ENCODE data around the gene DCXR.

Gene DCXR

DNA sequence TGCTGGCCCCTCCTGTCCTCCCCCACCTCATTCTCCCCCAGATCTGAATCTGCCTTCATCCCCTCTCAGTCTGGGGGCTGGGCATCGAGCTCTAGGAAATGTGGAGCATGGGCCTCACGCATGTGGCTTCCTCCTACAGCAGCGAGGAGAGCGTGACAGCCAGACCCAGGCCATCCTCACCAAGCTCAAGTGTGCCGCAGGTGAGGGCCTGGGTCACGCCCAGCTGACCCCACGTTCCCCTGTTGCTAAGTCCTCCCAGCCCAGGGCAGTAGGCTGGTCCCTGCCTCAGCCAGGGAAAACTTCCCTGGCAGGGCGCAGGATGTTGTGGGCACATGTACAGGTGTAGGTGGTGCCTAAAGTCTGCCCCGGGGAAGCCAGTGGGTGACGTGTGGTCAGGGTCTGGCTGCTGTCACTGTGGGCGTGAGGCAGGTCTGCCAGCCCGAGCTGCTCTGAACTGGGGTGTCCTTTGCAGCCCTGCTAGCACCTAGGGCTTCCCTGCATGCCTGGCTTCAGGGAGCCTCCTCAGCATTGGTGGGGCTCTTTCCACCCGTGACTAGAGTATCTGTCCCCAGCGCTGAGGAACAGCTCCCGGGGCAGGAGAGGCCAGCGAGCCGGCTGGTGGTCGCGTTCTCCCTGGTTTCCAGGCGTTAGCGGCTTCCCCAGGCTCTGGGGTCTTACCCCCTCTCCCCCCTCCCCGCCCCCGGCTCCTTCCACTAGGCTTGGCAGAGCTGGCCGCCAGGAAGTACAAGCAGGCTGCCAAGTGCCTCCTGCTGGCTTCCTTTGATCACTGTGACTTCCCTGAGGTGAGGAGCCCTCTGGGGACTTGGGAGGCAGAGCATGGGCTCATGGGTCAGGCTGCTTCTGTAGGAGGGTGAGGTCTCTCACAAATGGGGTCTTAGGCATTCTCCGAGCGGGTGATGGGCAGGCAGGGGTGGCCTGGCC is 17.8 kb upstream of the DCXR start:
- DNase-seq (ENCODE audit: low read depth in 2 of 2), result no peak

DNA sequence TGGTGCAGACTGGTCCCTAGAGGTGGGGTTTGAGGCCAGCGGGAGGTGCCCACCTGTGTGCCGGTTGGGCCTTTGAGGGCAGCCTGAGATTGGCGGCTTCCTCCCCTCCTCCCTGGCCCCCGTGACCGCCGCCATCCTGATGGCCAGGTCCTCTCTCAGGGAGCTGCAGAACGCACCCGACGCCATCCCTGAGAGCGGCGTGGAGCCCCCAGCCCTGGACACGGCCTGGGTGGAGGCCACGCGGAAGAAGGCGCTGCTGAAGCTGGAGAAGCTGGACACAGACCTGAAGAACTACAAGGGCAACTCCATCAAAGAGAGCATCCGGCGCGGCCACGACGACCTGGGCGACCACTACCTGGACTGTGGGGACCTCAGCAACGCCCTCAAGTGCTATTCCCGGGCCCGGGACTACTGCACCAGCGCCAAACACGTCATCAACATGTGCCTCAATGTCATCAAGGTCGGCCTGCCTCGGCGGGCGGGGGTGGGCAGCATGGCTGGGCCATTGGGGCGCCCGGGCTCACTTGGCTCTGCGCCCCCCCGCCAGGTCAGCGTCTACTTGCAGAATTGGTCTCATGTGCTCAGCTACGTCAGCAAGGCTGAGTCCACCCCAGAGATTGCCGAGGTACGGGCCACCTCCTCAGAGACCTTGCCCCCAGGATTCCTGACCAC is 17.0 kb upstream of the DCXR start:
- no peak for DNase-seq (ENCODE audit: low read depth in 2 of 2)

DNA sequence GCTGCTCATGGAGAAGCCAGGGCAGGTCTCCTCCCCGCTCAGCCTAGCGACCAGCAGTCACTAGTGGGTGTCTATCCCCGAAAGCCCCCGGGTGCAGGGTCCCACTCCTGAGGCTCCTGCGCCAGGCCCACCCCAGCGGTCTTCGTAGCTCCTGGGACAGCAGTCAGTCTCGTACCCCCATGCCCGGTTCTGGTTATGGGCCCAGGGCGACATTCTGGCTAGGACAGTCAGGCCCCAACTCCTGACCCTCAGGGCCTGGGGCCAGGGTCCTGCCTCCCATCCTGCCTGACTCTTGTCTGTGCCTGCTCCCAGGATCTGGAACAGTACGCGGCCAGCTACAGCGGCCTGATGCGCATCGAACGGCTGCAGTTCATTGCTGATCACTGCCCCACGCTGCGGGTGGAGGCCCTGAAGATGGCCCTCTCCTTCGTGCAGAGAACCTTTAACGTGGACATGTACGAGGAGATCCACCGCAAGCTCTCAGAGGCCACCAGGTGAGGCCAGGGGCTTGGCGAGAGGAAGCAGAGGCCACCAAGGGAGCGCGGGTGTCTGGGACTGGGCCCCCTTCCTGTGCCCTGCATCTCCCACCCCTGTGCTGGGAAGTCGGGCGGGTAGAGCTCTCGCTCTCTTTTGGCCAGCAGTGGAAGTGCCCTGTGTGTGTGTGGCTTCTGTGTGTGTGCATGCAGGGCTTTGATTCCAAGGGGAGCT is 16.2 kb upstream of the DCXR start:
- DNase-seq (ENCODE audit: low read depth in 2 of 2), result no peak

DNA sequence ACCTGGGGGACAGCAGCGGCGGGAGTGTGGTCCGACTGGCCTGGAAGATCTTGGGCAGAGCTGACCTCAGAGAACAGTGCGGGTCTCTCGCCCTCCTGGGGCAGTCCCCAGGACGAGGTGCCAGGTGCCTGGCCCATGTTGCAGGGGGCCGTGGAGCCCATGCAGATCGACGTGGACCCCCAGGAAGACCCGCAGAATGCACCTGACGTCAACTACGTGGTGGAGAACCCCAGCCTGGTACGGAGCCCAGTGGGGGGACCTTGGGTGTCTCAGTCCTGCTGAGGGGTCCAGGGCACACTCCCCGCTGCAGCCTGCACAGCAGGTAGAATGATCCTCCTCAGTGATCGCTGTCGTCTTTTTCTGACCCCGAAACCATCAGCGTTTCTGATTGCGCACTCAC is 15.6 kb upstream of the DCXR start:
- no peak for DNase-seq (ENCODE audit: low read depth in 2 of 2)

DNA sequence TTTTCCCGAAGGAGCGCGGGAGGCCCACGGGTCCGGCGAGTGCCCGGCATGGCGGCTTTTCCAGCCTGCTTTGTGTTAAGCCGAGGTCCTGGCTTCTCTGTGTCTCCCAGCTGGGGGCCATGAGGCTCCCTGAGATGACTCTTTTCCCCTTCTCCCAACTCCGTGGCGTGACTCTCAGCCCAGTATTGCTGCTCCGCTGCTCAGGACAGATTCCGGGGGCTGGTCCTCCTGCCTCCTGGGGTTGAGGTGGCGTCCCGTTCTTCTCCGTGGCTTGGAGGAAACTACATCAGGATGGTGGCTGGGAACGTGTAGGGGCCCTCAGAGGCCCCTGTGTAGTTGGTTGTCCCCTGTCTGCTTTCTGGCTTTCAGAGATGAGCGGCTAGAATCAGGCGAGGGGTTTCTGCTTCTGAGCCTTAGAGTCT is 15.2 kb upstream of the DCXR start:
- no peak for DNase-seq (ENCODE audit: low read depth in 2 of 2)

DNA sequence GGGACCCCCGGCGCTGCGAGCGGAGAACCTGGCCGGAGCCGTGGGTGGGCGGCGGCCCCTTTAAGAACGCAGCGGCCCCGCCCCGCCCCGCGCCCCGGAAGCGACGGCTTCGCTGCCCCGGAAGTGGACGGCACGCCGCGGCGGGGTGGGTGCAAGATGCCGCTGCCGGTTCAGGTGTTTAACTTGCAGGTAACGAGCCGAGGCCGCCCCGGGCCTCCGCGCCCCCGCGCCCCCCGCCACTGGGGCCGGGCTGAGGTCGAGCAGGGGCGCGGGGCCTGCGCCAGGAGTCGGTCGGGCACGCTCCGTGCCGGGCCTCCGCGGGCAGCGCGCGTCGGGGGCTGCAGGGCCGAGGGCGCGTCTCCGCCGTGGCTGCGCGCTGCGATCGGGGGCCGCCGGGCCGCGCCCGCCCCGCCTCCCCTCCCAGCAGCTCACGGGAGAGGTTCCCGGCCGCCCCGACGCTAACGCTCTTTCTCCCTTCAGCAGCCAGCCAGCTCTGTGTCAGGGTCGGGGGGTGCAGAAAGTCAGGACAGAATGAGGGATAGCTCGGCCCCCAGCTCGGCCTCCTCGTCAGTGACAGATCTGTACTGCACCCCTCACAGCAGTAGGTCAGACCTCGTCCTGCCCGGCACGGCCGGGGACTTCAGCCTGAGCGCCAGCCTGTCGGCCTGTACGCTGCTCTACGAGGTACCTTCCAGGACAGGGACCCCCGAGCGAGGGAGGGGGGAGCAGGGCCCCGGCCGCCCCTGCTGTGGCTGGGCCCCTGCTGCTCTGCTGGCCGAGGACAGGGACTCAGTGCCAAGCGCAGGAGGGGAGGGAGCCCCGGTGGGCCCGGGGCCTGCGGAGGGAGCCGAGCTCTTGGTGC is 14.5 kb upstream of the DCXR start, which contains the start of the genes GPS1 and RFNG:
GPS1 (plus strand) TSS at position 123 of the 862 bp plus-strand sequence; CDS start at position 157, 34 bp downstream.
RFNG (minus strand) TSS at position 36 of the 862 bp plus-strand sequence. CDS start 45 bp downstream, outside the sequence.
- peak; percentile 67 to 87 for DNase-seq (ENCODE audit: low read depth in 2 of 2)

DNA sequence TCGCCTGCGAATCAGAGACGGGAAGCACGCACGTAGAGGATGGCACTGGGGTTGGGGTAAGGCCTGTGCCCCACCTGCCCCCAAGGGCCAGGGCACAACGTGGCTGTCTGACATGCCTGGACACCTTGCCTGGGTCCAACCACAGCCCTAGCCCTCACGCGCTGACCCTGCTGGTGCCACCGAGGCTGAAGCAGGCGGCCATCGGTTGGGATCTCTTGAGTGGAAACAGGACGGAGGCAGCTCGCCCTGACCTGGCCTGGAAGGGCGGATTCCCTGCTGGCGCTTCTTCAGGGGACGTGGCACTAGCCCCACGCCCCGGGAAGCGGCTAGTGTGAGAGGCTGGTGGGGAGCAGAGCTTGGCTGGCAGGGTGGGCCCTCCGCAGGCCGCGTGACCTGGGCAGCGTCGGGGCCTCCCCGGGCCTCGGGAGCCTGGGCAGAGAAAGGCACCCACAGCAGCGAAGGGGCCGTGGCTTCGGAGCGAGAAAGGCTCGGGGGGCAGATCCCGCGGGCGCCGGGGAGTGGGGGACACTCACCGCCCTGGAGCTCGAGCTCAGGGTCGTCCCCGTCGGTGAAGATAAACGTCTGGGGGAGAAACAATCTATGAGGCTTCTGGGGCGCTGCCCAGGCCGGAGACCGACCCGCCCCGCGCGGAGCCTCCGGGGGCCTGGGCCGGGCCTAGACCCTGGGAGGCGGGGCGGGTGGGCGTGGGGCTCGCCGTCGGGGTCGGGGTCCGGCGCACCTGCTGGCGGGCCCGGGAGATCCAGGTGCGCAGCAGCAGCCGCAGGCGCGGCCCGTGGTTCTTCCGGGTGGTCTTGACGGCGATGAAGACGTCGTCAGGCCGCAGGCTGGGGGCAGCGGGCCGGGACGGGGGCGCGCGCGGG is 13.5 kb upstream of the DCXR start:
- DNase-seq (ENCODE audit: low read depth in 2 of 2), result no peak

DNA sequence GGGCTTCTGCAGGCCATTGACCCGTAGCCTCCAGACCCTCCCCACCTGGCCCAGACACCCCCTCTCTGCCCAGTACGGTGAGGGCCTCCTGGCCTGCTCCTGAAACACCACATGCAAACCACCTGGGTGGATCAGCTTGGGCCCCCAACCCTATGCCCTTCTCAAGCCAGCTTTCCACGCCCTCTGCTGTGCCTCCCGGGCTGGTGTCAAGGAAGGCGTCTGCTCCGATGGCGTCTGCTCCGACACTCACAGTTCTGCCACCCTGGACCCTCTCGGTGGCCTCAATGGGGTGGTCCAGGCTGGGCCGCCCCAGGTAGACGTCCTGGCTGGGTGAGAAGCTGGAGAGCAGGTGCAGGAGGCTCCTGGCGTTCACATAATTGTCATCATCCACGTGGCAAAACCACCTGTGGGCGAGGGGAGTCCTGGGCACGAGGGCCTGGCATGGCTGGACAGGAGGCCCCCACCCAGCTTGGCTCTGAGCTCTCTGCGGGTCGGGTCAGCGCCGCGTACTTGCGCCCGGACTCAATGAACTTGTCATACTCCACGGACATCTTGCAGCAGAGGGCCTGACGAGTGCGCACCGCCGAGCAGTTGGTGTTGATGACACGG is 12.8 kb upstream of the DCXR start:
- DNase-seq (ENCODE audit: low read depth in 2 of 2), result no peak

DNA sequence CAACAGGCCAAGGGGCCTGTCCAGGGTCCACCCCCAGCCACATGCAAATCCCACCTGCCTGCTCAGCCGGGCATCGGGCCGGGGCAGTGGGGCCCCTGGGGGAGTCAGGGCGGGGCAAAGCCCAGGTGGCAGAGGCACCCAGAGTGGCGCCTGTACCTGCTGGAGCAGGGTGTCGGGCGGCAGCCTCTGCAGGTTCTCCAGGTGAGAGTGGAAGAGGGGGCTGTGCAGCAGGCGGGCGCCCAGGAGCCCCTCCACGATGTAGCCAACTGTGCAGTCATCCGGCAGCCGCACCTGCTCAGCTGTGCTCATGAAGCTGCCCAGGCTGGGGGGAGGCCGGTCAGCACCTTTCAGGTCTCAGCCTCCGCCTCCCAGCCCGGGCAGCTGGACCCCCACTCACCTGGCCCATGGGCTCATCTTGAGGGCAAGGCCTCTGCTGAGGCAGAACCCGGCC is 12.0 kb upstream of the DCXR start:
- no peak for DNase-seq (ENCODE audit: low read depth in 2 of 2)

DNA sequence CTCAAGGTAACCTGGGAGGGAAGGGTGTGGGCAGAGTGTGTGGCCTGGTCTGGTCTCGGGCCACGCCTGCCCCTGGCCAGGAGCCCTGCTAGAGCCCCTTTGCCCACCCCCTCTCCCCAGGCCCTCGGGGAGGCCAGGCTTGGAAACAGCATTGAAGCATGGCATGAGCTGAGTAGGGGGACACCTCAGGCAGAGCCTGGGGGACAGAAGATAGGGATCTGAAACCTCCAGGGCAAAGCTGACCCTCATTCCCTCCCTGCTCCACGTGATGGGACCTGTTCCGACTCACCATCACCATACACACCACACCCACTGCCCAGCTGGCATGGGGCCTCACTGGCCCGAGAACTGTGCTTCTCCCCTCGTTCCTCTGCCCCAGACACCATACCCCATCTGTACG is 11.6 kb upstream of the DCXR start:
- no peak for DNase-seq (ENCODE audit: low read depth in 2 of 2)

DNA sequence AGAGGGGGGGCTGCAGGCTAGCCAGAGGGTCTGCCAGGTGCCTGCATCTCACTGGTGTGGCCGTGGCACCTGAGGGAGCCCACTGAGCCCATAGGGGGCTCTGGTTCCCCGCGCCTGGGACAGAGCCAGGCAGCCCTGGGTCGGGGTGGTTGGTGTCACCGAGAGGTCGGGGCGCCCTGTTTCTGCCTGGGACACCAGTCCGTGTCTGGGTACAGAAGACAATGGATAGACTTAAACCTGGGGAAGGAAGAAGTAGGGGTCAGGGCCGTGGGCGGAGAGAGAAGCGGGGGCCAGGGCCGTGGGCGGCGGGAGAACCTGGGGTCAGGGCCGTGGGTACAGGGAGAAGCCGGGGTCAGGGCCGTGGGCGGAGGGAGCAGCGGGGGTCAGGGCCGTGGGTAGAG is 11.1 kb upstream of the DCXR start:
- no peak for DNase-seq (ENCODE audit: low read depth in 2 of 2)

DNA sequence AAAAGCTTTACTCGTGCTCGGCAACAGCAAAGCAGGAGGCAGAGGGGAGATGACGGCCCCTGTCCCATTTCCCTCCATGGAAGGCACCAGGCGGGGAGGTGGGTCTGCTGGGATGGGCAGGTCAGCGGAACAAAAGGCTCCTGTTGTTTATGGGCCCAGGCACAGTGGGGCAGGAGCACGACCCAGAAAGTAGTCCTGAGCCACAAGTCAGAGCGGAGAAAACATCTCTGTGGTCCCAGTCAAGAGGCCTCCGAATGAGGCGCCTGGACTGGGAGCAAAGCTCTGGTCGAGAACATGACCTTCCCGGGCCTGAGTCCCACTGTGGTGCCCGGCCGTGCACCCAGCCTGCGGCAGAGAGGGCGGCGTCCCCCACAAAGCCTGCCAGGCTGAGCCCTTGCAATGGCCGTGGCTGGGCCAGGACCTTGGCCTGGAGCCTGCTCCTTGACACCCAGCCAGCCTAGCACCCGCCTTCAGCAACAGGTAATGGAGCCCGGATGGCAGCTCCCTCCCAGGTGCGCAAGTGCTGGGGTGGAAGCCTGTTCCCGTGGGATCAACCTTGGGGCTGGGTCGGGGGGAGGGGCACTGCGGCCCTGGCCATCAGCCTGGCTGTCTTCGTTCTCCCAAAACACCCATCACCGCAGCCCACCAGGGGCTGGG is 10.5 kb upstream of the DCXR start:
- no peak for DNase-seq (ENCODE audit: low read depth in 2 of 2)

DNA sequence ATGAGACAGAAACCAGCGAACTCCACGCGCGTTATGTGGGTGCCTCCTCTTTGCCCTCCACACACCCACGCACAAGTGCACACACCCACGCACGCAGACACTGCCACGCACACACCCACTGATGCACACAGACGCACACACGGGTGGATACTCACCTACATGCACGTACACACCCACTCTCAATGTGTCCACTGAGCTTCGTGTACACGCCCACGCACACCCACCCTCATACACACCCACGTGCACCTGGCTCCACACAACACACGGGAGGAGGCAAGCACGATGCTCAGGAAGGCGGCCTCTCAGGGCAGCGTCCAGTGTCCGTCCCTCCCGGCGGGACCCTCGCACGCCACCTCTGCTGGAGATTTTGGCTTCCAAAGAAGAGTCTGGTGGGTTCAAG is 9.9 kb upstream of the DCXR start:
- DNase-seq (ENCODE audit: low read depth in 2 of 2), result no peak

DNA sequence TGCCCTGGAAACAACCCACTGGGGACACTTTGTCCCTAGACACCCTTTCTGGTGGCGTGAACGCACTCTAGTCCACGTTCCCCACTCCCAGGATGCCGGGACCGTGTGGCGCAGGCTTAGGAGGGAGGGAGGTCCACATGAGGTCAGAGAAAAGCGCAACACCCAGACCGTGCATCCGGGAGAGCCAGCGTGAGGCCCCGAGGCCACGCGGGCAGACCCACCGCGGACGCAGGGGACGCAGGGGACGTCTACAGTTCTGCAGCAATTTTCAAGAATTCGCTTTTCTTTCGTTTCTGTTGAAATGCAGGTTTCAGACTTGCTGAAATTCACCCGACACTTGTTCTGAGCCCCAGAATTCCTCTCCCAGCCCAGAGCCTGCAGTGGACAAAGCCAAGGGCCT is 9.4 kb upstream of the DCXR start:
- DNase-seq (ENCODE audit: low read depth in 2 of 2), result no peak

DNA sequence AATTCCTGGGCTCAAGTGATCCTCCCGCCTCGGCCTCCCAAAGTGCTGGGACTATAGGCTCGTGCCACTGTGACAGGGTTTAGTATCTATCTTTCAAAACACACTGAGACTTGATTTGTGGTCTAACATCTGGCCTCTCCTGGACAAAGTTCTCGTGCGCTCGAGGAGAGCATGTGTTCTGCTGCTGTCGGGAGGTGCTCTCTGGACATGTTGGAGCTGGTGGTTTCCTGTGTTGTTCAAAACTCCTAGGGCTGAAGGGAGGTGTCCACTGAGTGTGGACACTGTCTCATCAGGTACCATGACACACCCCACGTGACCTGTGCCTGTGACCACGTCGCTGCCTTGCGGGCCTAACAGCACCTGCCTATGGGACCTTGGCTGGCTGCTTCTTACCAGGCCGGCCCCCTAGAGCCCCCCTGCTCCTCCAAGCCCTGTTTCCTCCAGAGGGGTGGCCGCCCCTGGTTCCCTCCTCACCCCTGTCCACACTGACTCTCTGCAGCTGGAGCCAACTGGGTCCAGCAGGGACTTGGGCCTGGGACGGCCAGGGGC is 8.5 kb upstream of the DCXR start:
- no peak for DNase-seq (ENCODE audit: low read depth in 2 of 2)

DNA sequence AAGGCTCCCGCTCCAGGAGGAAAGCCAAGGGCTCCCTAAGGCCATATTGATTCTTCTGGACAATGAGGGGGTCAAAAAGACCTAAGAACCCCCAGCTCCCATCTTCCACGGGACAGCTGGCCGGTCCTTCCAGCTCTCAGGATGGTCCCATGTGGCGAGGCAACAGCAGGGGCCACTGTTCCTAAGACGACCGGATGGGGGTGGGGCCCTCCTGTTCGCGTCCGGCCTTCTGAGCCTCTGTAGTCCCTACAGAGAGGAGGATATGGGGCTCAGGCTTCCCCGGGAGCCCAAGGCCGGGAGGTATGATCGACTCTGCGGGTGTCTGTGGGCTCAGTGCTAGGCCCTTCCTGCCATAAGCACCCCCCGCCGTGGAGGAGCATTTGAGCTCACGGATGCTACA is 6.0 kb upstream of the DCXR start:
- DNase-seq (ENCODE audit: low read depth in 2 of 2), result no peak

DNA sequence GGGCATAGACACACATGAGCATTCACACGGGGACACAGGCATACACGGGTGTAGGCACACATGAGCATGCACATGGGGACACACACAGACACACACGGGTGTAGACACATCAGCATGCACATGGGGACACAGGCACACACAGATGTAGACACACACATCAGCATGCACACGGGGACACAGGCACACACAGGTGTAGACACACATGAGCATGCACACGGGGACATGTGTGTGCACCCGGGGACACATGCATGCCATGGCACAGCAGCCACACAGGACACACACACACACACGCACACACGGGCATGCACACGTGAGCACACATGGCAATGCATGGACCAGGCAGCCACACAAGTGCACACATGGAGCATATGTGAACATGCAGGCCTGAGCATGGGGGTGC is 5.2 kb upstream of the DCXR start:
- no peak for DNase-seq (ENCODE audit: low read depth in 2 of 2)

DNA sequence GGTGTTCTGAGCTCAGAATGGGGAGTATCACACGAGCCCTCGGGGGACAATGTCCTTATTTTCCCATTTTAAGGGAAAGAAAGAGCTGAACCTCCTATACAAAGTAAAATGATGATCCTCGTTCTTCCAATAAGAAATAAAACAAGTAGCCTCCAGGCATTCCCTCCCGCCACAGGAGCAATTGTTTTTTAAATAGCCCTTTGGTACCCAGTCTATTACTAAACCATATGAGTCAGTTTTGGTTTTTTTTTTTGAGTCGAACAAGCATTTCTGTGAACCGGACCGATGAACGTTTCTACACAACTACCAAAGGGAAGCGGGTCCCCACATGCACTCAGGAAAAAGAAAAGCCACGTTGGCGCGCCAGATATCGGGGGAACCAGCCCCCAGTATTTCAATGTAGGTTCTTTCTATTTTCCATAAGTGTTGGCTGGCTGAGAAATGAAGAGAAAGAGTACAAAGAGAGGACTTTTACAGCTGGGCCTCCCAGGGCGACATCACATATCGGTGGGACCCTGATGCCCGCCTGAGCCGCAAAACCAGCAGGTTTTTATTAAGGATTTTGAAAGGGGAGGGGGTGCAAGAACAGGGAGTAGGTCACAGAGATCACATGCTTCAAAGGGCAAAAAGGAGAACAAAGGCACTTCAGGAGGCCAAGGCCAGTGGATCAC is 3.8 kb upstream of the DCXR start:
- DNase-seq (ENCODE audit: low read depth in 2 of 2), result no peak
